DND-41 (cell line): ENCODE results near the gene TMBIM6.

Experiments used
- EZH2 ChIP-seq: IDR thresholded peaks from 3 replicates; pipeline ENCODE4 v1.6.1; 2012; ENCODE audit warnings: borderline replicate concordance, low read depth, mild to moderate bottlenecking, moderate library complexity, low read length, inconsistent platforms; ENCODE audit not compliant: severe bottlenecking
- TF ChIP-seq, protein P1 (sequence below): IDR thresholded peaks from 2 replicates; pipeline ENCODE4 v1.5.1; 2012; ENCODE audit warnings: borderline replicate concordance, low read length, moderate library complexity, mild to moderate bottlenecking; ENCODE audit not compliant: poor library complexity, severe bottlenecking; ENCODE audit errors: extremely low read depth

GRCh38 chr12:49808686-49809380 lies 67.5 kb downstream of the TMBIM6 start:
- TF ChIP-seq, protein P1, sequence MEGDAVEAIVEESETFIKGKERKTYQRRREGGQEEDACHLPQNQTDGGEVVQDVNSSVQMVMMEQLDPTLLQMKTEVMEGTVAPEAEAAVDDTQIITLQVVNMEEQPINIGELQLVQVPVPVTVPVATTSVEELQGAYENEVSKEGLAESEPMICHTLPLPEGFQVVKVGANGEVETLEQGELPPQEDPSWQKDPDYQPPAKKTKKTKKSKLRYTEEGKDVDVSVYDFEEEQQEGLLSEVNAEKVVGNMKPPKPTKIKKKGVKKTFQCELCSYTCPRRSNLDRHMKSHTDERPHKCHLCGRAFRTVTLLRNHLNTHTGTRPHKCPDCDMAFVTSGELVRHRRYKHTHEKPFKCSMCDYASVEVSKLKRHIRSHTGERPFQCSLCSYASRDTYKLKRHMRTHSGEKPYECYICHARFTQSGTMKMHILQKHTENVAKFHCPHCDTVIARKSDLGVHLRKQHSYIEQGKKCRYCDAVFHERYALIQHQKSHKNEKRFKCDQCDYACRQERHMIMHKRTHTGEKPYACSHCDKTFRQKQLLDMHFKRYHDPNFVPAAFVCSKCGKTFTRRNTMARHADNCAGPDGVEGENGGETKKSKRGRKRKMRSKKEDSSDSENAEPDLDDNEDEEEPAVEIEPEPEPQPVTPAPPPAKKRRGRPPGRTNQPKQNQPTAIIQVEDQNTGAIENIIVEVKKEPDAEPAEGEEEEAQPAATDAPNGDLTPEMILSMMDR = no peak
- no peak for TF ChIP-seq EZH2
